ENCODE measurements around the gene HNRNPR. TPM values are rescaled to one million over a fixed set of nuclear protein-coding genes. Genes with fewer than 3 reads are reported as not detected.

Gene HNRNPR
- total and polyA plus RNA-seq, 2 of the 8 experiments (the other 6 are each of a cell fraction or from before 2014, with no cell fraction given) = 110 to 214 TPM

DNA sequence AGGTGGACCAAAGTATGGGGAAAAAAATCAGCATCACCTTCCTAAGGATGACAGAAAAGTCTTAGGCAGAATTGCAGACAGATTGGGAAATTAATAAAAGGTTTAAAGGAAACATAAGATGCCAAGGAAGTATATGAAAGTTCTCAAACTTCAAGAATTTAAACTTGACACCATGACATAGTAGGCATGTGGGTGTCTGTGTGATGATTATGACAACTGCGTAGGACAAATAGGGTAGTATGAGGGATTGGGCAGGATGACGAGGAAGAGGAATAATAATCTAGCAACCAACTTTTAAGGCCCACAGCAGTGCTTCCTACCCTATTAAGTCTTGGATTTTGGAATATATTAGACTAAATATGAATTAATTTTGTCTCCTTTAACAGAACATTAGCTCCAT lies 52.4 kb downstream of the HNRNPR start:
- Histone ChIP-seq H3K56ac (replicated peaks; ENCODE audit: insufficient read length, low read depth, low read length) (no peak overlapping the region), H2BK5ac (ENCODE audit: low read depth, low read length) (no peak overlapping the region), H3K27ac (ENCODE audit: low read depth, low read length) (no peak overlapping the region), H3K4ac (replicated peaks; ENCODE audit: insufficient read length, low read depth, low read length) (no peak overlapping the region), H2BK12ac (ENCODE audit: low read depth, low read length) (no peak overlapping the region), H2BK15ac (ENCODE audit: low read length) (no peak overlapping the region), H2AK5ac (ENCODE audit: low read depth, low read length) (no peak overlapping the region), H3K4me1 (replicated peaks in 1 of 4; ENCODE audit: control insufficient read depth in 3 of 4, insufficient read depth in 4 of 4, low read length in 3 of 4) (no peaks in the 10 kb centered on the region), H3K9me3 (ENCODE audit: insufficient read depth in 2 of 2, low read depth in 1 of 2, low read length in 1 of 2) (no peaks in the 10 kb centered on the region), H3K36me3 (ENCODE audit: control insufficient read depth in 2 of 4, insufficient read depth in 4 of 4, low read length in 3 of 4) (peaks cover 0 to 6% (median 0%) of the 10 kb centered on the region in 4 experiments; a peak in 2 of 8 replicates), H4K5ac (ENCODE audit: insufficient read length, low read depth, low read length) (no peak overlapping the region), H4K20me1 (replicated peaks in 1 of 2; ENCODE audit: control insufficient read depth in 1 of 2, insufficient read depth in 2 of 2, low read length in 2 of 2) (no peaks in the 10 kb centered on the region), H3K79me1 (ENCODE audit: low read depth, low read length) (no peaks in the 10 kb centered on the region), H2BK20ac (ENCODE audit: low read length) (no peak overlapping the region), H3K14ac (ENCODE audit: insufficient read length) (no peak overlapping the region), H2BK120ac (replicated peaks; ENCODE audit: low read depth, low read length) (no peak overlapping the region), H4K91ac (replicated peaks; ENCODE audit: insufficient read length, low read length) (no peak overlapping the region), H2AFZ (ENCODE audit: low read length) (no peak overlapping the region), H3K4me3 (ENCODE audit: extremely low read depth in 1 of 4, insufficient read depth in 2 of 4, low read depth in 3 of 4, low read length in 4 of 4) (no peak overlapping the region), H3K27me3 (replicated peaks in 1 of 4; ENCODE audit: control insufficient read depth in 3 of 4, extremely low read depth in 1 of 4, insufficient read depth in 3 of 4, low read length in 3 of 4) (no peaks in the 10 kb centered on the region), H3K23ac (ENCODE audit: insufficient read length) (no peak overlapping the region), H3K79me2 (ENCODE audit: control insufficient read depth in 1 of 2, insufficient read depth in 2 of 2, low read length in 2 of 2) (no peaks in the 10 kb centered on the region), H3K9ac (replicated peaks in 1 of 4; ENCODE audit: extremely low read depth in 1 of 4, low read depth in 3 of 4, low read length in 3 of 4) (no peak overlapping the region), H3K18ac (ENCODE audit: extremely low read depth, low read length) (no peak overlapping the region), H4K8ac (ENCODE audit: extremely low read depth, insufficient read depth, low read length) (no peak overlapping the region), H3K4me2 (ENCODE audit: insufficient read depth in 1 of 2, low read depth in 2 of 2, low read length in 2 of 2) (no peak overlapping the region), H3K23me2 (ENCODE audit: low read depth, low read length) (no peaks in the 10 kb centered on the region)
- no peak for DNase-seq (ENCODE audit: low read depth in 1 of 2, low spot score in 2 of 2)
- FAIRE-seq = no peak
- CTCF ChIA-PET (ENCODE audit: partially characterized antibody) = no interaction called here
- WGBS, 2 experiments (ENCODE audit: extremely low coverage in 1 of 2, insufficient coverage in 1 of 2, insufficient read length in 1 of 2, insufficient replicate concordance in 2 of 2, low coverage in 1 of 2, low lambda C conversion rate in 2 of 2, missing lambda C conversion rate in 1 of 2) = 88% methylated on average over 2 of the region's 2 CpGs; no CpG with 5 or more reads in 1 of the 2 experiments
- POLR2A ChIA-PET (ENCODE audit: partially characterized antibody) = no interaction called here
- TF ChIP-seq POLR2A (IDR thresholded peaks at IDR 0.05; ENCODE audit: control extremely low read depth in 1 of 2, low read depth in 2 of 2, low read length in 2 of 2) = no peak
- TF ChIP-seq YY1 (IDR thresholded peaks at IDR 0.05; ENCODE audit: low read depth, low read length) = no peak
- TF ChIP-seq, protein P1, sequence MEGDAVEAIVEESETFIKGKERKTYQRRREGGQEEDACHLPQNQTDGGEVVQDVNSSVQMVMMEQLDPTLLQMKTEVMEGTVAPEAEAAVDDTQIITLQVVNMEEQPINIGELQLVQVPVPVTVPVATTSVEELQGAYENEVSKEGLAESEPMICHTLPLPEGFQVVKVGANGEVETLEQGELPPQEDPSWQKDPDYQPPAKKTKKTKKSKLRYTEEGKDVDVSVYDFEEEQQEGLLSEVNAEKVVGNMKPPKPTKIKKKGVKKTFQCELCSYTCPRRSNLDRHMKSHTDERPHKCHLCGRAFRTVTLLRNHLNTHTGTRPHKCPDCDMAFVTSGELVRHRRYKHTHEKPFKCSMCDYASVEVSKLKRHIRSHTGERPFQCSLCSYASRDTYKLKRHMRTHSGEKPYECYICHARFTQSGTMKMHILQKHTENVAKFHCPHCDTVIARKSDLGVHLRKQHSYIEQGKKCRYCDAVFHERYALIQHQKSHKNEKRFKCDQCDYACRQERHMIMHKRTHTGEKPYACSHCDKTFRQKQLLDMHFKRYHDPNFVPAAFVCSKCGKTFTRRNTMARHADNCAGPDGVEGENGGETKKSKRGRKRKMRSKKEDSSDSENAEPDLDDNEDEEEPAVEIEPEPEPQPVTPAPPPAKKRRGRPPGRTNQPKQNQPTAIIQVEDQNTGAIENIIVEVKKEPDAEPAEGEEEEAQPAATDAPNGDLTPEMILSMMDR (IDR thresholded peaks at IDR 0.05; ENCODE audit: control extremely low read depth in 1 of 3, insufficient read depth in 1 of 3, low read depth in 1 of 3, low read length in 3 of 3) = no peak
- TF ChIP-seq RAD21 (IDR thresholded peaks at IDR 0.05 in 1 of 2, conservative IDR thresholded peaks at IDR 0.05 in 1 of 2; ENCODE audit: low read depth in 2 of 2, low read length in 2 of 2) = no peak
- TF ChIP-seq HDAC2 (IDR thresholded peaks at IDR 0.05; ENCODE audit: borderline replicate concordance in 1 of 2, low read depth in 2 of 2, low read length in 2 of 2) = no peak
- TF ChIP-seq, protein P2, sequence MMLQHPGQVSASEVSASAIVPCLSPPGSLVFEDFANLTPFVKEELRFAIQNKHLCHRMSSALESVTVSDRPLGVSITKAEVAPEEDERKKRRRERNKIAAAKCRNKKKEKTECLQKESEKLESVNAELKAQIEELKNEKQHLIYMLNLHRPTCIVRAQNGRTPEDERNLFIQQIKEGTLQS (IDR thresholded peaks at IDR 0.05; ENCODE audit: insufficient read depth, low read depth, low read length) = no peak
- TF ChIP-seq SAP30 (IDR thresholded peaks at IDR 0.05; ENCODE audit: insufficient read depth, insufficient replicate concordance, low read length) = no peak
- TF ChIP-seq JUN (IDR thresholded peaks at IDR 0.05; ENCODE audit: low read depth, low read length) = no peak
- no peak for TF ChIP-seq RNF2 (IDR thresholded peaks at IDR 0.05; ENCODE audit: borderline replicate concordance, low read depth, low read length, missing control alignments, poor library complexity, severe bottlenecking)
- TF ChIP-seq SP1 (IDR thresholded peaks at IDR 0.05; ENCODE audit: low read depth, low read length) = no peak
